Rectal smooth muscle tissue (tissue), 1 donor: ENCODE data around the gene UCP3.
A peak's percentile ranks its signal among the peaks of the same experiment; 100 is the strongest.

Experiments
- H3K27ac ChIP-seq: one replicate; pipeline ENCODE4 v1.7.0; 2013; ENCODE audit warnings: low read depth, low read length, inconsistent platforms
- H3K27me3 ChIP-seq: one replicate; pipeline ENCODE4 v1.7.0; 2013; ENCODE audit warnings: low read length; ENCODE audit not compliant: control insufficient read depth, insufficient read depth
- H3K36me3 ChIP-seq: one replicate; pipeline ENCODE4 v1.7.0; 2013; ENCODE audit warnings: low read length; ENCODE audit not compliant: control insufficient read depth, insufficient read depth
- H3K4me1 ChIP-seq: one replicate; pipeline ENCODE4 v1.7.0; 2013; ENCODE audit warnings: low read length; ENCODE audit not compliant: control insufficient read depth, insufficient read depth
- H3K4me3 ChIP-seq: one replicate; pipeline ENCODE4 v1.7.0; 2013; ENCODE audit warnings: low read length
- H3K9ac ChIP-seq: one replicate; pipeline ENCODE4 v1.7.0; 2013; ENCODE audit warnings: low read length

The UCP3 gene

GRCh38 chr11:74025467-74026166 is 16.7 kb upstream of the UCP3 start:
- Histone ChIP-seq H3K27me3 (no peaks in the 10 kb centered on the region), H3K27ac (no peak overlapping the region), H3K9ac (no peak overlapping the region), H3K36me3 (peaks cover 6% of the 10 kb centered on the region), H3K4me3 (no peak overlapping the region), H3K4me1 (no peaks in the 10 kb centered on the region)

- Histone ChIP-seq H3K4me1 (no peaks in the 10 kb centered on the region), H3K27ac (peak overlapping the region; percentile 3), H3K27me3 (no peaks in the 10 kb centered on the region), H3K4me3 (no peak overlapping the region), H3K9ac (no peak overlapping the region), H3K36me3 (peaks cover 1% of the 10 kb centered on the region)
Measured at GRCh38 chr11:74024261-74025029, 15.6 kb upstream of the UCP3 start.

GRCh38 chr11:74023276-74023675 is 14.4 kb upstream of the UCP3 start:
- Histone ChIP-seq H3K27ac (no peak overlapping the region), H3K9ac (no peak overlapping the region)

DNA sequence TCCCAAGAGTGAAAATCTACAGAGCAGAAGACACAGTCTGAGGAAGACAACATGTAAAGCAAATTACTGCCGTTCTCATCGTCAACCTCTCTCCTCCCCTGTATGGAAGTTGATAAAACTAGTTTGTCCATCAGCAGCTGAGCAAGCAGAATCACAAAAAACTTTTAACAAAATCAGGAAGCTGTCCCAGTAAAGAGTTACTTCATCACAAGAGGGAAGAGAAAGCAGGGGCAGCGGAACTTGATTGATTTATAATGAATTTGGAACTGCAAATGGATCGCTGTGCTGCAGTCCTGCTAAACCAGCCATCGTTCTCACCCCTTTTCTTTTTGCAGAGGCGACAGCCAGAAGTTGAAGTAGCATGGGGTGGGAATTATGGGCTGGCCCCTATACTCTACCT is 13.7 kb upstream of the UCP3 start:
- Histone ChIP-seq H3K27ac (no peak overlapping the region), H3K27me3 (no peaks in the 10 kb centered on the region), H3K4me1 (peaks cover 14% of the 10 kb centered on the region), H3K4me3 (no peak overlapping the region), H3K36me3 (no peaks in the 10 kb centered on the region), H3K9ac (no peak overlapping the region)

More at GRCh38 chr11:74023276-74023675, 14.4 kb upstream of the UCP3 start:
- H3K4me1 ChIP-seq, result peaks cover 11% of the 10 kb centered on the region
- no peaks in the 10 kb centered on the region for H3K36me3 ChIP-seq
- H3K4me3 ChIP-seq, result no peak overlapping the region
- H3K27me3 ChIP-seq, result no peaks in the 10 kb centered on the region

- Histone ChIP-seq H3K4me1 (peaks cover 14% of the 10 kb centered on the region), H3K27ac (no peak overlapping the region)
Measured at GRCh38 chr11:74021998-74022397, 13.1 kb upstream of the UCP3 start.

GRCh38 chr11:74020539-74020938 is 11.7 kb upstream of the UCP3 start:
- no peak overlapping the region for H3K9ac ChIP-seq
- no peak overlapping the region for H3K27ac ChIP-seq
- H3K4me3 ChIP-seq, result no peak overlapping the region
- no peaks in the 10 kb centered on the region for H3K27me3 ChIP-seq
- H3K36me3 ChIP-seq, result no peaks in the 10 kb centered on the region
- peaks cover 14% of the 10 kb centered on the region for H3K4me1 ChIP-seq

More at GRCh38 chr11:74021998-74022397, 13.1 kb upstream of the UCP3 start:
- no peaks in the 10 kb centered on the region for H3K27me3 ChIP-seq
- no peak overlapping the region for H3K9ac ChIP-seq
- no peaks in the 10 kb centered on the region for H3K36me3 ChIP-seq
- H3K4me3 ChIP-seq, result no peak overlapping the region

- no peak overlapping the region for H3K9ac ChIP-seq
- H3K27ac ChIP-seq, result no peak overlapping the region
- peaks cover 14% of the 10 kb centered on the region for H3K4me1 ChIP-seq
Measured at GRCh38 chr11:74019860-74020259, 11.0 kb upstream of the UCP3 start.

GRCh38 chr11:74019104-74019738 is 10.3 kb upstream of the UCP3 start:
- Histone ChIP-seq H3K27me3 (no peaks in the 10 kb centered on the region), H3K36me3 (no peaks in the 10 kb centered on the region), H3K27ac (peak overlapping the region; percentile 68), H3K4me3 (no peak overlapping the region), H3K4me1 (peaks cover 14% of the 10 kb centered on the region), H3K9ac (no peak overlapping the region)

More at GRCh38 chr11:74019860-74020259, 11.0 kb upstream of the UCP3 start:
- Histone ChIP-seq H3K36me3 (no peaks in the 10 kb centered on the region), H3K27me3 (no peaks in the 10 kb centered on the region), H3K4me3 (no peak overlapping the region)

GRCh38 chr11:74018331-74019005 is 9.6 kb upstream of the UCP3 start:
- no peak overlapping the region for H3K9ac ChIP-seq
- H3K4me1 ChIP-seq, result peaks cover 14% of the 10 kb centered on the region
- H3K27ac ChIP-seq, result peak overlapping the region; percentile 68
- no peaks in the 10 kb centered on the region for H3K36me3 ChIP-seq
- no peaks in the 10 kb centered on the region for H3K27me3 ChIP-seq
- H3K4me3 ChIP-seq, result no peak overlapping the region

GRCh38 chr11:74017631-74018030 is 8.7 kb upstream of the UCP3 start:
- H3K4me3 ChIP-seq, result no peak overlapping the region
- peaks cover 14% of the 10 kb centered on the region for H3K4me1 ChIP-seq
- H3K36me3 ChIP-seq, result no peaks in the 10 kb centered on the region
- H3K27ac ChIP-seq, result peak overlapping the region; percentile 68
- H3K9ac ChIP-seq, result no peak overlapping the region
- no peaks in the 10 kb centered on the region for H3K27me3 ChIP-seq

DNA sequence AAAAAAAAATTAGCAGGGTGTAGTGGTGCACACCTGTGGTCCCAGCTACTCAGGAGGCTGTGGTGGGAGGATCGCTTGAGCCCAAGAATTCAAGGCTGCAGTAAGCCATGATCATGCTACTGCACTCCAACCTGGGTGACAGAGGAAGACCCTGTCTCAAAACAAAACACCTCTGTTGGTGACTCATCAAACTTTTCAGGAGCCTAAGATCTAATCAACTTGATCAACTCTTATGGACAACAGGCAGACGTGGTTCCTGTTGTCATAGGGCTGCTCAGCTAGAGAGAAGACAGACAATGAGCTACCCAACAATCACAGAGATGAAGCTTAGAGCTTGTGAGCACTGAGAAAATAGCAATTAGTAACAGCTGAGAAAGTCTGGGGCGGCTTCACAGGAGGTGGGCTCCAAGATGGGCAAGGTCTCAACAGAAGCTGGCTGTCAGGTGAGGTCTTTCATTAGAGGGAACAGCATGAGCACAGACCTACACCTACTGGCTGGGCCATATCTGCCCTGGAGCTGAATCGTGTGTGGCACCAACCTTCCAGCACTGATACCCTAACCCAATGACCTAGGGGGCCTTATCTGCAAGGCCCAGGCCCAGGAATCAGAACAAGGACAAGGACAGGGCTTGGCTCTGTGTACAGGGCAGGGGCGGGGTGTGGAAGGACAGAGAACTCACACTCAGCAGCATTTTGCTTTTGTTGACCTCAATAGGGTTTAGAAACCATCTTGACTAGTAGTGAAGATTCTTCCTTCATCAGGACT is 7.2 kb upstream of the UCP3 start:
- Histone ChIP-seq H3K4me3 (no peak overlapping the region), H3K4me1 (peaks cover 14% of the 10 kb centered on the region), H3K36me3 (peaks cover 2% of the 10 kb centered on the region), H3K27me3 (no peaks in the 10 kb centered on the region), H3K9ac (no peak overlapping the region), H3K27ac (no peak overlapping the region)
